Kidney epithelial cell (primary cell): ENCODE results near the gene ELOVL6. TPM values are rescaled to one million over a fixed set of nuclear protein-coding genes. Genes with fewer than 3 reads are reported as not detected.

Experiments used
- DNase-seq: peaks from one replicate; pipeline ENCODE4 v3.0.0-alpha.2; 2010; ENCODE audit warnings: low read depth
- H3K27me3 ChIP-seq: 2 replicates; pipeline ENCODE4 v1.6.0; 2011; ENCODE audit warnings: low read length; ENCODE audit not compliant: control insufficient read depth, insufficient read depth
- H3K36me3 ChIP-seq: 2 replicates; pipeline ENCODE4 v1.5.1; 2011; ENCODE audit warnings: low read length; ENCODE audit not compliant: control insufficient read depth, insufficient read depth
- H3K4me3 ChIP-seq: 2 replicates; pipeline ENCODE4 v1.5.1; 2011; ENCODE audit warnings: low read depth, mild to moderate bottlenecking, control low read depth, low read length
- CTCF ChIP-seq: IDR thresholded peaks from 2 replicates; pipeline ENCODE4 v1.5.1; 2011; ENCODE audit warnings: mild to moderate bottlenecking, moderate library complexity, low read length, control low read depth, inconsistent platforms; ENCODE audit not compliant: insufficient read depth, poor library complexity, severe bottlenecking
- total RNA-seq: library from RNA; depleted of rRNA; stranded (reverse); fragments of >200 nt; gene quantifications from 2 replicates; pipeline ENCODE4 v1.2.3, GENCODE V29; 2015

Gene ELOVL6
- total RNA-seq, 1 donor from 2014 or later, result 21.6 TPM

- TF ChIP-seq CTCF, result no peak
- no peaks in the 10 kb centered on the region for H3K27me3 ChIP-seq
- no peak overlapping the region for H3K4me3 ChIP-seq
- H3K36me3 ChIP-seq, result no peaks in the 10 kb centered on the region
- DNase-seq, result no peak
Measured at GRCh38 chr4:110009550-110009949, 188.9 kb downstream of the ELOVL6 start.

- Histone ChIP-seq H3K27me3 (no peaks in the 10 kb centered on the region), H3K4me3 (no peak overlapping the region), H3K36me3 (no peaks in the 10 kb centered on the region)
- no peak for TF ChIP-seq CTCF
- DNase-seq, result no peak
Measured at GRCh38 chr4:110008540-110008939, 189.9 kb downstream of the ELOVL6 start.

- DNase-seq, result no peak
- Histone ChIP-seq H3K36me3 (no peaks in the 10 kb centered on the region), H3K4me3 (no peak overlapping the region), H3K27me3 (no peaks in the 10 kb centered on the region)
- TF ChIP-seq CTCF, result no peak
Measured at GRCh38 chr4:110007217-110007616, 191.2 kb downstream of the ELOVL6 start.

- DNase-seq, result peak; percentile 45
- Histone ChIP-seq H3K4me3 (no peak overlapping the region), H3K27me3 (no peaks in the 10 kb centered on the region), H3K36me3 (no peaks in the 10 kb centered on the region)
- TF ChIP-seq CTCF, result peak; percentile 65
Measured at GRCh38 chr4:110005461-110006056, 192.9 kb downstream of the ELOVL6 start.

- Histone ChIP-seq H3K36me3 (no peaks in the 10 kb centered on the region), H3K4me3 (no peak overlapping the region), H3K27me3 (no peaks in the 10 kb centered on the region)
- TF ChIP-seq CTCF, result no peak
- no peak for DNase-seq
Measured at GRCh38 chr4:110004556-110004955, 193.9 kb downstream of the ELOVL6 start.
